IMR-90 (cell line): Measurements from ENCODE around the gene FAM227B. TPM values are rescaled to one million over a fixed set of nuclear protein-coding genes. Genes with fewer than 3 reads are reported as not detected.

Source experiments
- ATAC-seq: fragments of 200-7000 bp; cut with Tn5 transposase; 2 replicates; pipeline ENCODE4 v1.9.1; 2020; ENCODE audit warnings: low read depth, mild to moderate bottlenecking, moderate library complexity
- BruUV-seq: library from RNA; stranded (reverse); fragments of 400-500 nt; replicated peaks from 2 replicates; lab custom pipeline; 2021; lab: Mats Ljungman, UMichigan
- CTCF ChIA-PET: fragments of 300-600 bp; formaldehyde crosslinking; extraction: SDS; loops from one replicate; lab custom pipeline; 2021; ENCODE audit warnings: antibody characterized with exemption; lab: Yijun Ruan, JAX
- POLR2A ChIA-PET: fragments of 300-600 bp; sonication (Branson Sonifier 250); formaldehyde crosslinking; loops from one replicate; lab custom pipeline; 2022; ENCODE audit warnings: antibody characterized with exemption; ENCODE audit not compliant: unreplicated experiment; lab: Charles Lee
- DNase-seq: peaks from one replicate; pipeline ENCODE4 v3.0.0; 2013
- H2AFZ ChIP-seq: replicated peaks from 2 replicates; pipeline ENCODE3; 2013; ENCODE audit warnings: low read length, mild to moderate bottlenecking; ENCODE audit not compliant: poor library complexity
- H2AK5ac ChIP-seq: 2 replicates; pipeline ENCODE4 v1.6.1; 2013; ENCODE audit warnings: low read depth, low read length, inconsistent platforms
- H2AK9ac ChIP-seq: replicated peaks from 2 replicates; pipeline ENCODE3; 2013; ENCODE audit warnings: mild to moderate bottlenecking, low read depth, low read length, moderate library complexity; ENCODE audit not compliant: poor library complexity
- H2BK120ac ChIP-seq: 2 replicates; pipeline ENCODE4 v1.6.1; 2013; ENCODE audit warnings: low read depth, low read length, inconsistent platforms
- H2BK15ac ChIP-seq: 3 replicates; pipeline ENCODE4 v1.6.1; 2013; ENCODE audit warnings: low read depth, low read length, inconsistent platforms
- H2BK20ac ChIP-seq: 2 replicates; pipeline ENCODE4 v1.6.1; 2013; ENCODE audit warnings: low read depth, mild to moderate bottlenecking, inconsistent platforms, low read length, moderate library complexity
- H2BK5ac ChIP-seq: 2 replicates; pipeline ENCODE4 v1.6.1; 2013; ENCODE audit warnings: mild to moderate bottlenecking, low read depth, low read length, inconsistent platforms; ENCODE audit not compliant: poor library complexity, severe bottlenecking
- H3K14ac ChIP-seq: replicated peaks from 2 replicates; pipeline ENCODE4 v1.6.1; 2013; ENCODE audit warnings: low read depth, low read length, inconsistent platforms
- H3K18ac ChIP-seq: 2 replicates; pipeline ENCODE4 v1.6.1; 2013; ENCODE audit warnings: low read depth, low read length, control low read depth
- H3K23ac ChIP-seq: 2 replicates; pipeline ENCODE4 v1.6.1; 2013; ENCODE audit warnings: low read depth, low read length, inconsistent platforms
- H3K27ac ChIP-seq: 2 replicates; pipeline ENCODE4 v1.5.1; 2013; ENCODE audit warnings: mild to moderate bottlenecking, control low read depth, low read length; ENCODE audit not compliant: insufficient read depth
- H3K27me3 ChIP-seq: 2 replicates; pipeline ENCODE4 v1.6.1; 2013; ENCODE audit warnings: low read length; ENCODE audit not compliant: control insufficient read depth, insufficient read depth
- H3K36me3 ChIP-seq: 2 replicates; pipeline ENCODE4 v1.6.1; 2013; ENCODE audit warnings: low read length, mixed read lengths; ENCODE audit not compliant: control insufficient read depth, insufficient read depth
- H3K4ac ChIP-seq: 2 replicates; pipeline ENCODE4 v1.6.1; 2013; ENCODE audit warnings: low read depth, low read length, inconsistent platforms
- H3K4me1 ChIP-seq: 2 replicates; pipeline ENCODE4 v1.6.1; 2013; ENCODE audit warnings: low read length, mixed read lengths; ENCODE audit not compliant: control insufficient read depth, insufficient read depth
- H3K4me2 ChIP-seq: 2 replicates; pipeline ENCODE4 v1.6.1; 2013; ENCODE audit warnings: low read depth, mild to moderate bottlenecking, control low read depth, low read length, moderate library complexity
- H3K4me3 ChIP-seq: 2 replicates; pipeline ENCODE4 v1.5.1; 2013; ENCODE audit warnings: low read depth, mild to moderate bottlenecking, control low read depth, low read length, moderate library complexity; ENCODE audit not compliant: insufficient read depth
- H3K56ac ChIP-seq: 2 replicates; pipeline ENCODE4 v1.6.1; 2013; ENCODE audit warnings: low read length, inconsistent platforms; ENCODE audit not compliant: insufficient read depth; ENCODE audit errors: extremely low read depth
- H3K79me1 ChIP-seq, 2 experiments: 2 replicates each; pipeline ENCODE4 v1.6.1; 2013; ENCODE audit warnings: low read length in 2 of 2, inconsistent platforms in 1 of 2, low read depth in 1 of 2
- H3K9ac ChIP-seq: 2 replicates; pipeline ENCODE4 v1.6.1; 2013; ENCODE audit warnings: low read depth, low read length, control low read depth
- H3K9me1 ChIP-seq: 2 replicates; pipeline ENCODE4 v1.6.1; 2013; ENCODE audit warnings: low read length, inconsistent platforms; ENCODE audit not compliant: insufficient read depth
- H3K9me3 ChIP-seq: 2 replicates; pipeline ENCODE4 v1.6.1; 2013; ENCODE audit warnings: low read length; ENCODE audit not compliant: control insufficient read depth, insufficient read depth
- H4K20me1 ChIP-seq: 2 replicates; pipeline ENCODE4 v1.6.1; 2013; ENCODE audit warnings: low read length, inconsistent platforms; ENCODE audit not compliant: insufficient read depth
- H4K5ac ChIP-seq: 2 replicates; pipeline ENCODE4 v1.6.1; 2013; ENCODE audit warnings: mild to moderate bottlenecking, low read depth, low read length, control low read depth
- H4K8ac ChIP-seq, 2 experiments: 2 replicates each; pipeline ENCODE4 v1.6.1; 2013; ENCODE audit warnings: low read depth in 2 of 2, low read length in 2 of 2, control low read depth in 1 of 2, inconsistent platforms in 1 of 2
- H4K91ac ChIP-seq: 2 replicates; pipeline ENCODE4 v1.6.1; 2013; ENCODE audit warnings: low read depth, low read length, inconsistent platforms; ENCODE audit not compliant: insufficient read depth
- BHLHE40 ChIP-seq: fragments of 150-350 bp; IDR thresholded peaks from 2 replicates; pipeline ENCODE4 v1.6.1; 2016; ENCODE audit warnings: mild to moderate bottlenecking, low read depth, low read length
- CEBPB ChIP-seq: IDR thresholded peaks from 2 replicates; pipeline ENCODE4 v1.6.1; 2012; ENCODE audit warnings: low read depth, low read length, improper control_type of control experiment
- CHD1 ChIP-seq: IDR thresholded peaks from 2 replicates; pipeline ENCODE4 v1.6.1; 2012; ENCODE audit warnings: low read depth, low read length, improper control_type of control experiment
- MAFK ChIP-seq: IDR thresholded peaks from 2 replicates; pipeline ENCODE4 v1.6.1; 2012; ENCODE audit warnings: low read depth, low read length, improper control_type of control experiment
- MAZ ChIP-seq: IDR thresholded peaks from 2 replicates; pipeline ENCODE4 v1.6.1; 2012; ENCODE audit warnings: low read depth, mild to moderate bottlenecking, low read length, improper control_type of control experiment, moderate library complexity, borderline replicate concordance
- MXI1 ChIP-seq: IDR thresholded peaks from 2 replicates; pipeline ENCODE4 v1.6.1; 2012; ENCODE audit warnings: low read depth, mild to moderate bottlenecking, low read length, moderate library complexity, borderline replicate concordance
- NFE2L2 ChIP-seq: fragments of 150-350 bp; IDR thresholded peaks from 2 replicates; pipeline ENCODE4 v1.6.1; 2016; ENCODE audit warnings: low read depth, mild to moderate bottlenecking, low read length
- POLR2A ChIP-seq: IDR thresholded peaks from 2 replicates; pipeline ENCODE4 v1.6.1; 2012; ENCODE audit warnings: mild to moderate bottlenecking, low read depth, low read length
- RAD21 ChIP-seq: IDR thresholded peaks from 2 replicates; pipeline ENCODE4 v1.6.1; 2012; ENCODE audit warnings: low read length, improper control_type of control experiment
- RFX5 ChIP-seq: IDR thresholded peaks from 2 replicates; pipeline ENCODE4 v1.8.0; 2012; ENCODE audit warnings: low read depth, mild to moderate bottlenecking, low read length, moderate library complexity
- SMC3 ChIP-seq: fragments of 150-350 bp; IDR thresholded peaks from 2 replicates; pipeline ENCODE4 v1.6.1; 2016; ENCODE audit warnings: low read depth, mild to moderate bottlenecking, antibody characterized with exemption, low read length, moderate library complexity
- WGBS, 2 experiments: methylation state at CpG; one replicate each; pipeline versions ENCODE4 v1.1.5 to v1.1.7; 2013; ENCODE audit warnings: missing lambda C conversion rate in 2 of 2; ENCODE audit not compliant: insufficient read length in 1 of 2; ENCODE audit errors: extremely low coverage in 2 of 2; 5-methylcytosine and 5-hydroxymethylcytosine counted together
- dilution Hi-C: fragments of 300-500 bp; cut with HindIII; formaldehyde crosslinking; loops from one replicate; pipeline ENCODE4 v1.14.3; 2018; ENCODE audit warnings: low sequenced_read_pairs; ENCODE audit not compliant: unreplicated experiment
- in situ Hi-C: fragments of 300-500 bp; cut with MboI; formaldehyde crosslinking; loops from 3 replicates; pipeline ENCODE4 v1.14.3; 2019; ENCODE audit warnings: low sequenced_read_pairs, inconsistent platforms, mixed read lengths
- intact Hi-C: fragments of 100-400 bp; cut with micrococcal nuclease; formaldehyde crosslinking; loops from 2 replicates; pipeline ENCODE4 v1.10.0; 2022
- polyA plus RNA-seq, 3 experiments: library from polyadenylated mRNA; depleted of rRNA; stranded (reverse); fragments of >200 nt; gene quantifications; 2 replicates each; pipeline ENCODE4 v1.2.3, GENCODE V29; 2012; ENCODE audit warnings: low replicate concordance in 1 of 3
- total RNA-seq: library from RNA; depleted of rRNA; stranded (reverse); fragments of >200 nt; gene quantifications from 2 replicates; pipeline ENCODE4 v1.2.3, GENCODE V29; 2012
- TF ChIP-seq, protein P1 (sequence below): fragments of 150-350 bp; IDR thresholded peaks from 2 replicates; pipeline ENCODE4 v1.6.1; 2017; ENCODE audit warnings: mild to moderate bottlenecking, antibody characterized with exemption, low read length, low read depth

Gene FAM227B
- total and polyA plus RNA-seq, 2 of the 4 experiments (the other 2 are of a cell fraction) = 1.8 to 3.0 TPM

DNA sequence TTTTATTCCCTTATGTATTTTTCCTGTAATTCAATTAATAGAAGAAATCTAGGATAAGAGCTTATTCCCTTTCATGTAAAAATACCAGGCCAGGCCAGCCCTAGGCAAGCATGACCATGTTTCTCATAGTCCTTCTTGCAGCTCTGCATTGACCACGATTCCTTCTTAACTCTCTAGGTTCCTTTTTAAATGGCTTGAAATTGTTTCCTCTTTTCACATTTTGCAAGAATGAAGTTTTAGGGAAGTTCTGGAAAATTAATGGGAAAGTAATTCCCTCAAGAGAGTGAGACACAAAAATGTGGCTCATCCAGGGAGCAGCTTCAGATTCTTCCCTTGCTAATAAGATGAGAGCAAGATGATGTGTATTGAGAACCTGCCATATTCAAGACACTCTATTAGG lies 314.1 kb downstream of the FAM227B start:
- no peak overlapping the region for H3K27ac ChIP-seq
- POLR2A ChIA-PET = no interaction called here
- no peak overlapping the region for H3K14ac ChIP-seq
- dilution Hi-C loops = no loop called here
- H3K36me3 ChIP-seq = peaks cover 8% of the 10 kb centered on the region
- ATAC-seq (no peak), DNase-seq (no peak)
- H3K4ac ChIP-seq = no peak overlapping the region
- H3K23ac ChIP-seq = no peak overlapping the region
- TF ChIP-seq MAFK (no peak), RFX5 (no peak), MAZ (no peak), MXI1 (no peak), SMC3 (no peak), CEBPB (no peak), POLR2A (no peak), BHLHE40 (no peak), NFE2L2 (no peak), RAD21 (no peak), CHD1 (no peak)
- TF ChIP-seq, protein P1, sequence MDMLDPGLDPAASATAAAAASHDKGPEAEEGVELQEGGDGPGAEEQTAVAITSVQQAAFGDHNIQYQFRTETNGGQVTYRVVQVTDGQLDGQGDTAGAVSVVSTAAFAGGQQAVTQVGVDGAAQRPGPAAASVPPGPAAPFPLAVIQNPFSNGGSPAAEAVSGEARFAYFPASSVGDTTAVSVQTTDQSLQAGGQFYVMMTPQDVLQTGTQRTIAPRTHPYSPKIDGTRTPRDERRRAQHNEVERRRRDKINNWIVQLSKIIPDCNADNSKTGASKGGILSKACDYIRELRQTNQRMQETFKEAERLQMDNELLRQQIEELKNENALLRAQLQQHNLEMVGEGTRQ = no peak
- H4K20me1 ChIP-seq = no peaks in the 10 kb centered on the region
- no peak overlapping the region for H2AFZ ChIP-seq
- in situ Hi-C loops = no loop called here
- no peak overlapping the region for H3K18ac ChIP-seq
- WGBS, 2 experiments = no CpG with 5 or more reads among the region's 1 CpG
- no peak overlapping the region for H2BK20ac ChIP-seq
- no peaks in the 10 kb centered on the region for H3K27me3 ChIP-seq
- CTCF ChIA-PET = no interaction called here
- no peak overlapping the region for H4K91ac ChIP-seq
- no peak overlapping the region for H4K8ac ChIP-seq
- no peaks in the 10 kb centered on the region for H3K9me3 ChIP-seq
- H3K56ac ChIP-seq = no peak overlapping the region
- no peak overlapping the region for H2BK5ac ChIP-seq
- no peak overlapping the region for H2AK5ac ChIP-seq
- BruUV-seq = no TSS peak
- no peak overlapping the region for H3K4me3 ChIP-seq
- no peak overlapping the region for H2BK120ac ChIP-seq
- H3K79me1 ChIP-seq = peaks cover 13 to 20% of the 10 kb centered on the region in 2 experiments; a peak in 3 of 4 replicates
- H3K4me1 ChIP-seq = no peaks in the 10 kb centered on the region
- no peak overlapping the region for H2BK15ac ChIP-seq
- no peak overlapping the region for H3K4me2 ChIP-seq
- no peak overlapping the region for H3K9ac ChIP-seq
- no peak overlapping the region for H4K5ac ChIP-seq
- H2AK9ac ChIP-seq = no peak overlapping the region
- intact Hi-C loops = no loop called here
- 0 out of 2 replicates have a peak, but pooled peaks cover 3% of the 10 kb centered on the region for H3K9me1 ChIP-seq
